HG02678 (cell line): Measurements from ENCODE around the gene KIRREL2.
"Not testable (repeated sequence)": the region's sequence is repeated elsewhere in the genome, so short reads cannot be mapped to it uniquely, and the experiment has no call there.

Experiments used
- ATAC-seq: cut with Tn5 transposase; IDR thresholded peaks from one replicate; pipeline ENCODE4 v1.9.1; 2021; ENCODE audit warnings: mild to moderate bottlenecking, moderate library complexity; ENCODE audit not compliant: unreplicated experiment

KIRREL2 gene

GRCh38 chr19:35856546-35857149, at the start of gene KIRREL2:
KIRREL2 (plus strand) TSS chr19:35856911; CDS start chr19:35857120, 209 bp downstream.
- ATAC-seq = no peak

DNA sequence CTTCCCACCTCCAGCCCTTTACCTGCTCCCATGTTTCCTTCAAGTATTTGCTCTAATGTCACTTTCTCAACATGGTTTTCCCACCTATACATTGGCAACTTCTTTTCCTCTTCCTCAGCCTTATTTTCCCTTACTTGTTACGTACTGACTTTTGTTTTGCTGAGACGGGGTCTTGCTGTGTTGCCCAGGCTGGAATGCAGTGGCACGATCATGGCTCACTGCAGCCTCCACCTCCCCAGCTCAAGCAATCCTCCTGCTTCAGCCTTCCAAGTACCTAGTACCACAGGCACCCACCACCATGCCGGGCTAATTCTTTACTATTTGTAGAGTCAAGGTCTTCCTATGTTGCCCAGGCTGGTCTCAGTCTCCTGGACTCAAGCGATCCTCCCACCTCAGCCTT, 49.1 kb upstream of the KIRREL2 start:
- no peak for ATAC-seq

- ATAC-seq = no peak
These were observed 45.1 kb upstream of the KIRREL2 start for GRCh38 chr19:35811317-35812219.

- ATAC-seq = no peak
These were observed 44.3 kb upstream of the KIRREL2 start, which contains the start of gene PRODH2 for GRCh38 chr19:35812220-35813042. PRODH2 (minus strand) TSS chr19:35812845; CDS start chr19:35812805, 40 bp downstream.

DNA sequence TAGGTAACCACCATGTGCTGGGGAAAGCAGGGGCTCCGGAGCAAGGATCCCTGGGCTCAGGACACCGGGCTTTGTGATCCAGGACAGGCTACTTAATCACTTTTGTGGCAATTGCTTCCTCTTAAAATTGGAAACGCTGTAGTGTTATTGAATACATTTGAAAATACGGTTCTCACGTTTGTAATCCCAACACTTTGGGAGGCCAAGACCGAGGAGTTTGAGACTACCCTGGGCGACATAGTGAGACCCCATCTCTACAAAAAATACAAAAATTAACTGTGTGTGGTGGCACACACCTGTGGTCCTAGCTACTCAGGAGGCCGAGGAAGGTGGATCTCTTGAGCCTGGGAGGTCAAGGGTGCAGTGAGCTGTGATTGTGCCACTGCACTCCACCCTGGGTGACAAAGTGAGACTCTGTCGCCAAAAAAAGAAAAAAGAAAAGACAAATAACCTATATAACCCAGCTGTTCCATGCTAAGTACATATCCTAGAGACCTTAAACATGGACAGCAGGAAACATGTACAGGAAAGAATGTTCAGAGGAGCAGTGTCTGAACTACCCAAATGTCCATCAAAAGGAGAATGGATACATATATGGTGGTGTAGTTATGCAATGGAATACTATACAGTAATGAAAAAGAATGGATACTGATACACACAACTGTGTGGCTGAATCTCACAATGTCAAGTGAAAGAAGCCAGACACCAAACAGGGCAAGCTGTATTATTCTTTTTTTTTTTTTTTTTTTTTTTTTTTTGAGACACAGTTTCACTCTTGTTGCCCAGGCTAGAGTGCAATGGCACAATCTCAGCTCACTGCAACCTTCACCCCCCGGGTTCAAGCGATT, 43.4 kb upstream of the KIRREL2 start:
- ATAC-seq = no peak

GRCh38 chr19:35816262-35816661, 40.4 kb upstream of the KIRREL2 start:
- no peak for ATAC-seq

GRCh38 chr19:35816846-35817245, 39.9 kb upstream of the KIRREL2 start:
- ATAC-seq = no peak

- ATAC-seq = no peak
These were observed 38.3 kb upstream of the KIRREL2 start for GRCh38 chr19:35818445-35818844.

- ATAC-seq = no peak
These were observed 34.1 kb upstream of the KIRREL2 start for GRCh38 chr19:35822579-35822978.

DNA sequence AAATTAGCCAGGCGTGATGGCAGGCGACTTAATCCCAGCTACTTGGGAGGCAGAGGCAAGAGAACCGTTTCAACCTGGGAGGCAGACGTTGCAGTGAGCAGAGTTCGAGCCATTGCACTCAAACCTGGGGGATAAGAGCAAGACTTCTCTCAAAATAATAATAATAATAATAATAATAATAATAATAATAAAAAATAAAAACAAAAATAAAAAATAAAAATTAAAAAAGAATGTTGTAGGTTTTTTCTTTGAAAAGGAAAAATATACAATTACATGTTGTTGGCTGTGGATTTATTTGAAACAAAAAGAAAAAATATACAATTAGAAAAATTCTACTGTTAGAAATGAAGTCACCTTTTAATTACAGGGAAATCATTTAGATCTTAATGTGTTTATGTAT, 32.6 kb upstream of the KIRREL2 start:
- no peak for ATAC-seq

- no peak for ATAC-seq
These were observed 27.9 kb upstream of the KIRREL2 start for GRCh38 chr19:35828692-35829301.

GRCh38 chr19:35830986-35831385, 25.7 kb upstream of the KIRREL2 start:
- ATAC-seq = no peak

DNA sequence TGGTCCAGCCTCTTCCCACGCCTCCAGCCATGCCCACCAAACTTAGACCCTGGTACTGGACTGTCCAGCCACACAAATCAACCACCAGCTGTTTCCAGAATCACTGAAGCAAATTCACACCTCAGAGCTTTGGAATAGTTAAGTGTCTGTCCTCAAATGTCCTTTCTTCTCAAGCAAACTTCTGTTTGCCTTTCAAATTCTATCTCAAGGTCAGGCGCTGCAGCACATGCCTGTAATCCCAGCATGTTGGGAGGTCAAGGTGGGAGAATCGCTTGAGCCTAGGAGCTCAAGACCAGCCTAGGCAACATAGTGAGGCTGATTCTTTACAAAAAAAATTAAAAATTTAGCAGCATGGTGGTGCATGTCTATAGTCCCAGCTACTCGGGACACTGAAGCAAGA, 24.7 kb upstream of the KIRREL2 start:
- ATAC-seq = no peak

- ATAC-seq = no peak
These were observed 22.7 kb upstream of the KIRREL2 start for GRCh38 chr19:35833972-35834371.

DNA sequence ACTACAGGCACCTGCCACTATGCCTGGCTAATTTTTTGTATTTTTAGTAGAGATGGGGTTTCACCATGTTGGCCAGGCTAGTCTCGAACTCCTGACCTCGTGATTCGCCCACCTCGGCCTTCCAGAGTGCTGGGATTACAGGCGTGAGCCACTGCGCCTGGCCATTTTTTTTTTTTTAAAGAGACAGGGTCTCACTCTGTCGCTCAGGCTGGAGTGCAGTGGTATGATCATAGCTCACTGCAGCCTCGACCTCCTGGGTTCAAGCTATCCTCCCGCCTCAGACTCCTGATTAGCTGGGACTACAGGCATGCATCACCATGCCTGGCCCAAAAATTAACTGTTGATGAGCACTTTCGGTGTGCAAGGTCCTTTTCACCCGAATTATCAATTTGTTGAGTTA, 20.6 kb upstream of the KIRREL2 start:
- ATAC-seq = not testable (repeated sequence)

DNA sequence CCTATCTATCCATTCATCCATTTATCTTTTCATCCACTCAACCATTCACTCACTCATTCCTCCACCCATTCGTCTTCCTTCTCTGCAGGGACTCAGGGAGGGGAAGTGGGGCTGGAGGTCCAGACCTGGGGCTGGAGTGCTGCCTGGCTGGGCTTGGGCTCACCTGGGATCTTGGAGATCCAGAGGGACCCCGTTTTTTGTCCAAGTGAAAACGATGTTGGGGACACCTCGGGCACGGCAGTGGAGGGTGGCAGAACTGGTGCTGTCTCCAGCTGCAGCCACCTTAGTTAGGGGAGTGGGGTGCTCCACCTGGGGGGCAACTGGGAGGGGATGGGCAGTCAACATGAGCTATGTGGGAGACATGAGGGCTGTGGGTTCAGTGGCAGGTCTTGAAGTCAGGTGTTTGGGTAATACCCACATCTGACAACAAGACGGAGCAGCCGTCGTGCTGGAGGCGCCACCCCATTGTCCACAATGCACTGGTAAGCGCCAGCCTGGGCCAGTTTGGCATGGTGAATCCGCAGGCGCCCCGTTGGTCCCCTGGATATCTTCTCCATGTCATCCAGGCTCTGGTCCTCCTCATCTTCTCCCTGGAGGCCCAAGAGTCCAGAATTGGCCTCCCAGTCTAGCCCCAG, 14.6 kb upstream of the KIRREL2 start:
- no peak for ATAC-seq

- no peak for ATAC-seq
These were observed 13.9 kb upstream of the KIRREL2 start for GRCh38 chr19:35842666-35843272.

DNA sequence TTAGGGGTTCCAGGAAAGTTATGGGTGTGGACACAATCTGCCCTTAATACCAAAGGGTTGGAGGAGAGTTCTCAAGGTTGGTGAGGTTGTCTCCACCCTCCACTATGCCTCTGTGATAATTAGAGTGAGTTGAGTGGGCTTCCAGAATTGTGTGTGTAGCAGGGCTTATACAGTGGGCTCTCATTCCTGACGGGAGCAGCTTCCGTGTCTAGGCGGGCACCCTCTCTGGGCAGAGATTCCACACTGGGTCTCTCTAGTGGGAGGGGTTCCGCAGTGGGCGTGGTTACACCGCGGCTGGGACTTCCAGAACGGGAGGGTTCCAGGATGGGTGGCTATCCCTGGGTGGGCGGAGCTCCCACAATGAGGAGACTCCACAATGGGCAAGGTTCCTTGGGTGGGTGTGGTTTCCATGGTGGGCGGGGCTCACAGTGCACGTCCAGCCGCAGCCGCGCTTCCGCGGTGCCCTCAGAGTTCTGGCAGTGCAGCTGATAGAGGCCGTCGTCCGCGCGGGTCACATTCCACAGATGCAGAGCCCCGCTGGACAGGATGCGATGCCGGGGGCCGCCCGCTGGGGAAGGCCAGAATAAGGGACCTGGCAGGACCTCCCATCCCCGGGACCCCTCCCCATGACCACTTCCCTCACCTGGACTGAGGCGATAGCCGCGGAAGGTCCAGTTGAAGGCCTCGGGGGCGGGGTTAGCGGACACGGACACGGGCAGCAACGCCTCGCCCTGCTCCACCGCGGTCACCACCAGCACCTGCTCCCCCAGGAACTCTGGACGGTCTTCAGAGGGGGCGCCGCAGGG, 12.8 kb upstream of the KIRREL2 start:
- no peak for ATAC-seq
